ENCODE data around the gene SEC31A.

- TF ChIP-seq CTCF (IDR thresholded peaks at IDR 0.05; ENCODE audit: low read length) = no peak
- TF ChIP-seq EZH2phosphoT487 (IDR thresholded peaks at IDR 0.05; ENCODE audit: low read length) = no peak
Observed at GRCh38 chr4:82818664-82819662, 72.0 kb downstream of the SEC31A start.
